ENCODE data around the gene DPH2. TPM values are rescaled to one million over a fixed set of nuclear protein-coding genes. Genes with fewer than 3 reads are reported as not detected.

DPH2 gene
- total and polyA plus RNA-seq, 7 donors = 10.7 to 37.2 (median 12.1) TPM

- H3K9me3 ChIP-seq = no peaks in the 10 kb centered on the region
- DNase-seq = no peak
- no peaks in the 10 kb centered on the region for H3K27me3 ChIP-seq
- H3K27ac ChIP-seq = peak overlapping the region in 3 of 4 donors; percentile 90 to 96 (median 92)
- H3K4me1 ChIP-seq = peaks cover 0 to 45% (median 37%) of the 10 kb centered on the region in 4 donors
- peak overlapping the region; percentile 53 to 78 (median 72) for H3K4me3 ChIP-seq
- H3K36me3 ChIP-seq = peaks cover 0 to 11% (median 5%) of the 10 kb centered on the region in 4 donors
- TF ChIP-seq CTCF (IDR thresholded peaks at IDR 0.05) = no peak
- TF ChIP-seq EP300 (IDR thresholded peaks at IDR 0.05) = no peak
- TF ChIP-seq POLR2AphosphoS5 (IDR thresholded peaks at IDR 0.05) = no peak
- TF ChIP-seq POLR2A (IDR thresholded peaks at IDR 0.05) = no peak
- WGBS, 2 donors = 25 to 55% methylated on average over 3 of the region's 3 CpGs
- intact Hi-C loops (cut with DNase I) = loop anchor here (5.0 kb wide), 2 partner anchors 44 to 416 kb away; partner anchors contain the start of genes CCDC24 and PTPRF
Observed at GRCh38 chr1:43947874-43948437, 21.9 kb upstream of the DPH2 start.

- Histone ChIP-seq H3K9me3 (no peaks in the 10 kb centered on the region), H3K27ac (no peak overlapping the region), H3K36me3 (peaks cover 0 to 11% (median 5%) of the 10 kb centered on the region in 4 donors), H3K27me3 (no peaks in the 10 kb centered on the region), H3K4me3 (no peak overlapping the region), H3K4me1 (peaks cover 0 to 44% (median 37%) of the 10 kb centered on the region in 4 donors)
- DNase-seq = no peak
- TF ChIP-seq CTCF (IDR thresholded peaks at IDR 0.05) (no peak), POLR2AphosphoS5 (IDR thresholded peaks at IDR 0.05) (no peak), POLR2A (IDR thresholded peaks at IDR 0.05) (no peak), EP300 (IDR thresholded peaks at IDR 0.05) (no peak)
- intact Hi-C loops (cut with DNase I) = loop anchor here (5.0 kb wide), 2 partner anchors 43 to 417 kb away; partner anchors contain the start of genes CCDC24 and PTPRF
- WGBS, 2 donors = 85 to 87% methylated on average over 13 of the region's 13 CpGs
Observed at GRCh38 chr1:43949678-43950077, 20.1 kb upstream of the DPH2 start.

GRCh38 chr1:43951021-43951985 lies 18.5 kb upstream of the DPH2 start:
- Histone ChIP-seq H3K27ac (no peak overlapping the region), H3K4me3 (no peak overlapping the region), H3K36me3 (peaks cover 0 to 20% (median 8%) of the 10 kb centered on the region in 4 donors), H3K4me1 (peaks cover 0 to 31% (median 24%) of the 10 kb centered on the region in 4 donors), H3K9me3 (no peaks in the 10 kb centered on the region), H3K27me3 (no peaks in the 10 kb centered on the region)
- TF ChIP-seq POLR2AphosphoS5 (IDR thresholded peaks at IDR 0.05) = no peak
- no peak for TF ChIP-seq CTCF (IDR thresholded peaks at IDR 0.05)
- no peak for TF ChIP-seq POLR2A (IDR thresholded peaks at IDR 0.05)
- no peak for TF ChIP-seq EP300 (IDR thresholded peaks at IDR 0.05)
- intact Hi-C loops (cut with DNase I) = no loop called here
- DNase-seq = no peak
- 92 to 95% methylated on average over 4 of the region's 4 CpGs for WGBS, 2 donors

GRCh38 chr1:43952731-43953346 lies 17.0 kb upstream of the DPH2 start:
- WGBS, 2 donors = 85 to 89% methylated on average over 8 of the region's 8 CpGs
- DNase-seq = no peak
- no peak overlapping the region for H3K4me3 ChIP-seq
- peaks cover 0 to 35% (median 18%) of the 10 kb centered on the region in 4 donors for H3K36me3 ChIP-seq
- intact Hi-C loops (cut with DNase I) = no loop called here
- no peak overlapping the region for H3K27ac ChIP-seq
- H3K4me1 ChIP-seq = peaks cover 0 to 23% (median 16%) of the 10 kb centered on the region in 4 donors
- no peaks in the 10 kb centered on the region for H3K9me3 ChIP-seq
- no peaks in the 10 kb centered on the region for H3K27me3 ChIP-seq
- no peak for TF ChIP-seq CTCF (IDR thresholded peaks at IDR 0.05)

Data from sigmoid colon (tissue), 7 donors.